Brain microvascular endothelial cell (primary cell): ENCODE measurements around the gene GDPD4.

Source experiments
- DNase-seq: peaks from one replicate; pipeline ENCODE4 v3.0.0-alpha.2; 2020
- H3K27ac ChIP-seq: fragments of 250-450 bp; sonication (Bioruptor Pico); 2 replicates; pipeline ENCODE4 v1.5.1; 2020; ENCODE audit warnings: mild to moderate bottlenecking, moderate library complexity
- H3K27me3 ChIP-seq: fragments of 250-450 bp; sonication (Bioruptor Pico); replicated peaks from 2 replicates; pipeline ENCODE4 v1.5.1; 2020; ENCODE audit warnings: mild to moderate bottlenecking
- H3K36me3 ChIP-seq: fragments of 250-450 bp; sonication (Bioruptor Pico); replicated peaks from 2 replicates; pipeline ENCODE4 v1.5.1; 2020; ENCODE audit warnings: mild to moderate bottlenecking
- H3K4me3 ChIP-seq: 2 replicates; pipeline ENCODE4 v1.5.1; 2011; ENCODE audit warnings: low read depth, mild to moderate bottlenecking, control low read depth, low read length, moderate library complexity
- in situ Hi-C: cut with HindIII; loops from 2 replicates; pipeline ENCODE4 v1.10.0; 2017; ENCODE audit warnings: low sequenced_read_pairs, low pct_ligation_motif_present
- TF ChIP-seq, protein P1 (sequence below): IDR thresholded peaks from 2 replicates; pipeline ENCODE4 v1.5.1; 2011; ENCODE audit warnings: low read depth, mild to moderate bottlenecking, moderate library complexity, low read length, control low read depth, inconsistent platforms; ENCODE audit errors: missing control alignments

Gene GDPD4

GRCh38 chr11:77294040-77294439 is 7.4 kb downstream of the GDPD4 start:
- no peaks in the 10 kb centered on the region for H3K36me3 ChIP-seq
- DNase-seq: no peak
- H3K27ac ChIP-seq: no peak overlapping the region
- no peaks in the 10 kb centered on the region for H3K27me3 ChIP-seq
- in situ Hi-C loops: no loop called here
- TF ChIP-seq, protein P1, sequence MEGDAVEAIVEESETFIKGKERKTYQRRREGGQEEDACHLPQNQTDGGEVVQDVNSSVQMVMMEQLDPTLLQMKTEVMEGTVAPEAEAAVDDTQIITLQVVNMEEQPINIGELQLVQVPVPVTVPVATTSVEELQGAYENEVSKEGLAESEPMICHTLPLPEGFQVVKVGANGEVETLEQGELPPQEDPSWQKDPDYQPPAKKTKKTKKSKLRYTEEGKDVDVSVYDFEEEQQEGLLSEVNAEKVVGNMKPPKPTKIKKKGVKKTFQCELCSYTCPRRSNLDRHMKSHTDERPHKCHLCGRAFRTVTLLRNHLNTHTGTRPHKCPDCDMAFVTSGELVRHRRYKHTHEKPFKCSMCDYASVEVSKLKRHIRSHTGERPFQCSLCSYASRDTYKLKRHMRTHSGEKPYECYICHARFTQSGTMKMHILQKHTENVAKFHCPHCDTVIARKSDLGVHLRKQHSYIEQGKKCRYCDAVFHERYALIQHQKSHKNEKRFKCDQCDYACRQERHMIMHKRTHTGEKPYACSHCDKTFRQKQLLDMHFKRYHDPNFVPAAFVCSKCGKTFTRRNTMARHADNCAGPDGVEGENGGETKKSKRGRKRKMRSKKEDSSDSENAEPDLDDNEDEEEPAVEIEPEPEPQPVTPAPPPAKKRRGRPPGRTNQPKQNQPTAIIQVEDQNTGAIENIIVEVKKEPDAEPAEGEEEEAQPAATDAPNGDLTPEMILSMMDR: no peak
- H3K4me3 ChIP-seq: no peak overlapping the region

GRCh38 chr11:77289737-77290136 is 11.7 kb downstream of the GDPD4 start:
- H3K4me3 ChIP-seq: no peak overlapping the region
- H3K27me3 ChIP-seq: no peaks in the 10 kb centered on the region
- no peak for DNase-seq
- TF ChIP-seq, protein P1: no peak
- H3K36me3 ChIP-seq: no peaks in the 10 kb centered on the region
- in situ Hi-C loops: no loop called here
- H3K27ac ChIP-seq: no peak overlapping the region

DNA sequence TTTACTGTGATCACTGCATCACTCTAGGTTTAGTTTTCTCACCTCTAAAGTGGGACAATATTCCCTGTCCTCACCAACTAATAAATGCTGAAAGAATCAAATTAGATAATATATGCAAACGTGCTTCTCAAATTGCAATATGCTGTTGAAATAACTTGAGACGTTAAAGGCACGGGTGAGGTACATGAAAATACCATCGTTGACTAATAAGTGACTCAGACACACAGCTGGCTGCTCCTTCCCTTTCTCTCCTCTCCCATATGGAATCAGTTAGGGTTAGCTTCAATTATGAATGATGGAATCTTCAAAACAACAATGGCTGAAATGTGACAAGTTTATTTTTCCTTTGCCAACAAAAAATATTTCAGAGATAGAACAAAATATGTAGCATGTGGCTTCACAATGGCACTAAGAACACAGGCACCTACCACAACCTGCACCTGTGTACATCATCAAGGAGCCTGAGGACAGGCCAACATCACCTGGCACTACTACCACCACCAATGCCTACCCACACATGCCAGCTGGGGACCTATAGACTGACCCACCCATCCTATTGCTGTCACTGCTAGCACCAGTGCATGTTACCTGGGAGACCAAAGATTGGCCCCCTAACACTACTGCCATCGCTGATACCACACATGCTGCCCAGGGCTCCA is 13.7 kb downstream of the GDPD4 start:
- no peaks in the 10 kb centered on the region for H3K27me3 ChIP-seq
- H3K4me3 ChIP-seq: no peak overlapping the region
- in situ Hi-C loops: no loop called here
- H3K27ac ChIP-seq: peak overlapping the region; percentile 4
- peak; percentile 79 for DNase-seq
- no peaks in the 10 kb centered on the region for H3K36me3 ChIP-seq
- TF ChIP-seq, protein P1: no peak

- in situ Hi-C loops: no loop called here
- H3K27me3 ChIP-seq: no peaks in the 10 kb centered on the region
- H3K4me3 ChIP-seq: no peak overlapping the region
- no peaks in the 10 kb centered on the region for H3K36me3 ChIP-seq
- TF ChIP-seq, protein P1: no peak
- DNase-seq: no peak
- H3K27ac ChIP-seq: peak overlapping the region; percentile 4
These were observed 14.3 kb downstream of the GDPD4 start for GRCh38 chr11:77287136-77287535.

GRCh38 chr11:77284476-77285468 is 16.7 kb downstream of the GDPD4 start:
- DNase-seq: no peak
- H3K36me3 ChIP-seq: no peaks in the 10 kb centered on the region
- H3K27me3 ChIP-seq: no peaks in the 10 kb centered on the region
- in situ Hi-C loops: no loop called here
- H3K4me3 ChIP-seq: no peak overlapping the region
- H3K27ac ChIP-seq: no peak overlapping the region
- TF ChIP-seq, protein P1: no peak
